Kidney (tissue), 14 donors: Measurements from ENCODE around the gene PCIF1. TPM values are rescaled to one million over a fixed set of nuclear protein-coding genes. Genes with fewer than 3 reads are reported as not detected.

Source experiments
- DNase-seq, 5 donors: peaks; one replicate each; pipeline ENCODE4 v3.0.0-alpha.2; 2013 to 2020
- FAIRE-seq: peaks from 2 replicates; lab custom pipeline; 2012; peaks lifted over from hg19 to GRCh38; lab: Jason Lieb, UNC
- H3K27ac ChIP-seq, 2 donors: one replicate each; pipeline ENCODE4 v1.7.0; 2013; ENCODE audit warnings: low read depth in 2 of 2, low read length in 2 of 2, inconsistent platforms in 1 of 2
- H3K27me3 ChIP-seq: one replicate; pipeline ENCODE4 v1.7.1; 2013; ENCODE audit warnings: low read length, inconsistent platforms; ENCODE audit not compliant: control insufficient read depth, insufficient read depth
- H3K36me3 ChIP-seq, 3 donors: one replicate each; pipeline versions ENCODE4 v1.7.0 to v1.7.1; 2013; ENCODE audit warnings: low read length in 3 of 3, control low read depth in 1 of 3, inconsistent platforms in 1 of 3; ENCODE audit not compliant: insufficient read depth in 3 of 3, control insufficient read depth in 2 of 3
- H3K4me1 ChIP-seq, 3 donors: one replicate each; pipeline versions ENCODE4 v1.7.0 to v1.7.1; 2013; ENCODE audit warnings: low read length in 3 of 3, inconsistent platforms in 1 of 3, low read depth in 1 of 3; ENCODE audit not compliant: control insufficient read depth in 2 of 3, insufficient read depth in 2 of 3
- H3K4me3 ChIP-seq, 3 donors: one replicate each; pipeline versions ENCODE4 v1.7.0 to v1.8.1; 2013; ENCODE audit warnings: low read length in 3 of 3, control low read depth in 1 of 3, inconsistent platforms in 1 of 3
- H3K9ac ChIP-seq, 3 donors: one replicate each; pipeline versions ENCODE4 v1.7.0 to v1.7.1; 2013; ENCODE audit warnings: low read length in 3 of 3, control low read depth in 1 of 3, inconsistent platforms in 1 of 3
- H3K9me3 ChIP-seq, 3 donors: one replicate each; pipeline versions ENCODE4 v1.7.0 to v1.7.1; 2013; ENCODE audit warnings: low read length in 3 of 3, control low read depth in 1 of 3, inconsistent platforms in 1 of 3; ENCODE audit not compliant: control insufficient read depth in 2 of 3, insufficient read depth in 1 of 3
- CTCF ChIP-seq: IDR thresholded peaks from 3 replicates; pipeline ENCODE4 v1.5.1; 2012; ENCODE audit warnings: mild to moderate bottlenecking, moderate library complexity, borderline replicate concordance; ENCODE audit not compliant: insufficient read depth; ENCODE audit errors: extremely low read depth
- intact Hi-C: fragments of 100-400 bp; cut with DNase I; formaldehyde crosslinking; loops from one replicate; pipeline ENCODE4 v1.11.1; 2022
- polyA plus RNA-seq: library from polyadenylated mRNA; stranded (reverse); fragments of 350-450 nt; fragmentation: Illumina TruSeq; extraction: RNeasy Lipid Tissue Mini Kit (QIAGEN cat#74804); gene quantifications from one replicate; pipeline ENCODE4 v1.2.3, GENCODE V29; 2014; ENCODE audit warnings: low read depth, low replicate concordance; ENCODE audit not compliant: insufficient read depth
- total RNA-seq: library from RNA; stranded (reverse); fragmentation: NEBNext Ultra II Directional; extraction: Animal tissue kit (Norgen Biotek cat#: 25700); gene quantifications from one replicate; pipeline ENCODE4 v1.2.1, GENCODE V29; 2021
- donor health status: control.
- donor health status: control.
- donor health status: control.
- donor health status: control.
- donor health status: control.
- donor health status: DM: yes; HTN: yes; CAD: no.
- donor health status: Normal renal cell carcinoma (clear cell type).

Gene PCIF1
- total and polyA plus RNA-seq, 2 donors from 2014 or later: 27.4 to 43.1 TPM

- no peak overlapping the region for H3K9ac ChIP-seq
- no peak for TF ChIP-seq CTCF
- FAIRE-seq (no peak), DNase-seq (no peak)
- no peaks in the 10 kb centered on the region for H3K36me3 ChIP-seq
- H3K27ac ChIP-seq: no peak overlapping the region
- H3K9me3 ChIP-seq: no peaks in the 10 kb centered on the region
- H3K4me3 ChIP-seq: peak overlapping the region in 2 of 3 donors; percentile 33 to 67
- H3K27me3 ChIP-seq: no peaks in the 10 kb centered on the region
- intact Hi-C loops: no loop called here
- peaks cover 0 to 8% (median 0%) of the 10 kb centered on the region in 3 donors for H3K4me1 ChIP-seq
Observed at GRCh38 chr20:45912344-45912682, 22.2 kb upstream of the PCIF1 start.

GRCh38 chr20:45913116-45913515 lies 21.4 kb upstream of the PCIF1 start:
- Histone ChIP-seq H3K9ac (no peak overlapping the region), H3K36me3 (no peaks in the 10 kb centered on the region), H3K27me3 (no peaks in the 10 kb centered on the region), H3K4me3 (no peak overlapping the region), H3K4me1 (peaks cover 0 to 10% (median 0%) of the 10 kb centered on the region in 3 donors), H3K9me3 (no peaks in the 10 kb centered on the region), H3K27ac (no peak overlapping the region)
- FAIRE-seq (no peak), DNase-seq (no peak)
- no peak for TF ChIP-seq CTCF
- intact Hi-C loops: no loop called here

- H3K9ac ChIP-seq: no peak overlapping the region
- DNase-seq (peak in 1 of 5 donors; percentile 65), FAIRE-seq (no peak)
- H3K4me1 ChIP-seq: peaks cover 0 to 15% (median 6%) of the 10 kb centered on the region in 3 donors
- no peaks in the 10 kb centered on the region for H3K27me3 ChIP-seq
- peak overlapping the region; percentile 51 to 86 for H3K27ac ChIP-seq
- intact Hi-C loops: no loop called here
- TF ChIP-seq CTCF: no peak
- H3K9me3 ChIP-seq: no peaks in the 10 kb centered on the region
- H3K36me3 ChIP-seq: no peaks in the 10 kb centered on the region
- no peak overlapping the region for H3K4me3 ChIP-seq
Observed at GRCh38 chr20:45917790-45918141, 16.7 kb upstream of the PCIF1 start.

GRCh38 chr20:45918182-45918737 lies 16.2 kb upstream of the PCIF1 start:
- H3K4me3 ChIP-seq: no peak overlapping the region

More at GRCh38 chr20:45918182-45918737, 16.2 kb upstream of the PCIF1 start:
- no peaks in the 10 kb centered on the region for H3K9me3 ChIP-seq
- H3K27me3 ChIP-seq: no peaks in the 10 kb centered on the region
- no peak overlapping the region for H3K9ac ChIP-seq
- FAIRE-seq (no peak), DNase-seq (peak in 2 of 5 donors; percentile 16 to 84)
- peaks cover 0 to 15% (median 6%) of the 10 kb centered on the region in 3 donors for H3K4me1 ChIP-seq
- intact Hi-C loops: no loop called here
- H3K36me3 ChIP-seq: no peaks in the 10 kb centered on the region
- TF ChIP-seq CTCF: no peak
- H3K27ac ChIP-seq: peak overlapping the region; percentile 51 to 86
